GM12878 (cell line): ENCODE data around the gene TRIM8. TPM values are rescaled to one million over a fixed set of nuclear protein-coding genes. Genes with fewer than 3 reads are reported as not detected.

Source experiments
- ATAC-seq: fragments of 200-7000 bp; cut with Tn5 transposase; 3 replicates; pipeline ENCODE4 v1.9.1; 2020; ENCODE audit warnings: mild to moderate bottlenecking, moderate library complexity
- BruUV-seq: library from RNA; stranded (reverse); fragments of 400-500 nt; replicated peaks from 2 replicates; lab custom pipeline; 2021; lab: Mats Ljungman, UMichigan
- CTCF ChIA-PET: fragments of 300-600 bp; sonication (Branson Sonifier 250); formaldehyde crosslinking; extraction: SDS; loops from one replicate; lab custom pipeline; 2021; ENCODE audit warnings: inconsistent platforms; lab: Yijun Ruan, JAX
- POLR2A ChIA-PET: fragments of 350-600 bp; formaldehyde crosslinking; extraction: SDS; loops from one replicate; lab custom pipeline; 2021; ENCODE audit warnings: inconsistent platforms; lab: Charles Lee
- RAD21 ChIA-PET: fragments of 300-600 bp; sonication (Branson Sonifier 250); formaldehyde crosslinking; loops from one replicate; lab custom pipeline; 2023; ENCODE audit warnings: antibody characterized with exemption; ENCODE audit not compliant: unreplicated experiment; lab: Charles Lee
- SMC1A ChIA-PET: fragments of 300-600 bp; sonication (Branson Sonifier 250); formaldehyde crosslinking; loops from one replicate; lab custom pipeline; 2023; ENCODE audit not compliant: unreplicated experiment, uncharacterized antibody; lab: Charles Lee
- DNase-seq: peaks from one replicate; pipeline ENCODE4 v3.0.0-alpha.2; 2011; ENCODE audit warnings: low read depth, low spot score
- FAIRE-seq: peaks from 3 replicates; lab custom pipeline; 2011; peaks lifted over from hg19 to GRCh38; lab: Jason Lieb, UNC
- H2AFZ ChIP-seq: 2 replicates; pipeline ENCODE4 v1.6.0; 2011; ENCODE audit warnings: low read depth, low read length, control low read depth; ENCODE audit not compliant: control insufficient read depth
- H3K27ac ChIP-seq: 2 replicates; pipeline ENCODE4 v1.5.1; 2011; ENCODE audit warnings: control low read depth; ENCODE audit not compliant: control insufficient read depth, insufficient read depth
- H3K27me3 ChIP-seq, 2 experiments: replicated peaks in 1 of 2; 2 replicates each; pipeline versions ENCODE4 v1.6.0 to v1.6.1; 2011; ENCODE audit warnings: low read length in 1 of 2; ENCODE audit not compliant: control insufficient read depth in 2 of 2, insufficient read depth in 2 of 2
- H3K36me3 ChIP-seq, 2 experiments: 2 replicates each; pipeline ENCODE4 v1.5.1; 2011; ENCODE audit warnings: low read length in 1 of 2; ENCODE audit not compliant: control insufficient read depth in 2 of 2, insufficient read depth in 2 of 2
- H3K4me1 ChIP-seq: 2 replicates; pipeline ENCODE4 v1.6.1; 2011; ENCODE audit warnings: mild to moderate bottlenecking, low read length, moderate library complexity, mixed read lengths; ENCODE audit not compliant: control insufficient read depth, insufficient read depth
- H3K4me2 ChIP-seq: 2 replicates; pipeline ENCODE4 v1.6.0; 2011; ENCODE audit warnings: control low read depth; ENCODE audit not compliant: control insufficient read depth, insufficient read depth
- H3K4me3 ChIP-seq: fragments of 200-600 bp; sonication (generic); 2 replicates; pipeline ENCODE4 v1.5.1; 2016
- H3K79me2 ChIP-seq: 2 replicates; pipeline ENCODE4 v1.6.0; 2011; ENCODE audit warnings: low read length; ENCODE audit not compliant: control insufficient read depth, insufficient read depth
- H3K9ac ChIP-seq: 2 replicates; pipeline ENCODE4 v1.8.0; 2011; ENCODE audit warnings: low read length, control low read depth, mixed read lengths; ENCODE audit not compliant: control insufficient read depth, insufficient read depth
- H3K9me3 ChIP-seq: replicated peaks from 3 replicates; pipeline ENCODE4 v1.5.1; 2011; ENCODE audit warnings: mild to moderate bottlenecking, low read length; ENCODE audit not compliant: control insufficient read depth, insufficient read depth
- H4K20me1 ChIP-seq: 2 replicates; pipeline ENCODE4 v1.6.0; 2011; ENCODE audit not compliant: control insufficient read depth, insufficient read depth
- RAD21 ChIP-seq: IDR thresholded peaks from 2 replicates; pipeline ENCODE4 v1.6.1; 2011; ENCODE audit warnings: mild to moderate bottlenecking, low read depth, low read length, moderate library complexity; ENCODE audit not compliant: insufficient read depth
- RUNX3 ChIP-seq: IDR thresholded peaks from 2 replicates; pipeline ENCODE4 v1.6.1; 2012; ENCODE audit warnings: low read length, inconsistent platforms
- SMC3 ChIP-seq: IDR thresholded peaks from 2 replicates; pipeline ENCODE4 v1.6.1; 2011; ENCODE audit warnings: low read length, improper control_type of control experiment, borderline replicate concordance
- SRF ChIP-seq, 2 experiments: IDR thresholded peaks; 2 replicates each; pipeline ENCODE4 v1.6.1; 2011; ENCODE audit warnings: low read depth in 2 of 2, low read length in 2 of 2, mild to moderate bottlenecking in 1 of 2, moderate library complexity in 1 of 2
- ZBTB4 ChIP-seq: fragments of 450-650 bp; formaldehyde crosslinking; IDR thresholded peaks from 2 replicates; pipeline ENCODE4 v1.4.0; 2022; ENCODE audit warnings: mild to moderate bottlenecking, moderate library complexity
- WGBS: methylation state at CpG from one replicate; pipeline ENCODE4 v1.1.6; 2016; ENCODE audit warnings: low lambda C conversion rate; ENCODE audit not compliant: insufficient replicate concordance, insufficient coverage; ENCODE audit errors: missing lambda C conversion rate; 5-methylcytosine and 5-hydroxymethylcytosine counted together
- in situ Hi-C: fragments of 300-500 bp; cut with MboI; formaldehyde crosslinking; loops from 9 replicates; pipeline ENCODE4 v1.14.3; 2018; ENCODE audit warnings: mixed read lengths
- intact Hi-C: fragments of 100-400 bp; cut with micrococcal nuclease; formaldehyde crosslinking; loops from one replicate; pipeline ENCODE4 v1.14.2; 2022; ENCODE audit not compliant: unreplicated experiment
- polyA plus RNA-seq, 11 experiments: library from polyadenylated mRNA; depleted of rRNA in 4 of 11; unstranded in 6 of 11; stranded (reverse) in 5 of 11; fragments of >200 nt; fragmentation: Nextera tagmentation in 4 of 11; fragmentation: Illumina TruSeq in 1 of 11; extraction: Ambion mirVana in 4 of 11; extraction: Trizol in 1 of 11; gene quantifications; 1 replicate in 1 of 11; 2 replicates in 10 of 11; pipeline versions ENCODE4 v1.2.1 to v1.2.3, GENCODE V29; 2011 to 2016; ENCODE audit warnings: inconsistent platforms in 2 of 11, missing spikeins in 2 of 11, low read depth in 1 of 11
- total RNA-seq, 4 experiments: library from RNA; depleted of rRNA in 3 of 4; stranded (reverse); fragments of >200 nt in 3 of 4; fragmentation: Illumina TruSeq in 1 of 4; extraction: Trizol in 1 of 4; gene quantifications; 2 replicates each; pipeline versions ENCODE4 v1.2.1 to v1.2.3, GENCODE V29; 2013 to 2021
- TF ChIP-seq, protein P1 (sequence below), 3 experiments: IDR thresholded peaks in 2 of 3; conservative IDR thresholded peaks in 1 of 3; 2 replicates each; pipeline ENCODE4 v1.5.1; 2011; ENCODE audit warnings: low read depth in 3 of 3, low read length in 3 of 3, mild to moderate bottlenecking in 3 of 3, control low read depth in 2 of 3, moderate library complexity in 2 of 3, inconsistent platforms in 1 of 3, mixed read lengths in 1 of 3; ENCODE audit not compliant: control insufficient read depth in 2 of 3, insufficient read depth in 1 of 3; ENCODE audit errors: extremely low read depth in 1 of 3
- TF ChIP-seq, protein P2 (sequence below): fragments of 450-650 bp; formaldehyde crosslinking; IDR thresholded peaks from 2 replicates; pipeline ENCODE4 v1.4.0; 2020; ENCODE audit warnings: mild to moderate bottlenecking, moderate library complexity

Gene TRIM8
- total and polyA plus RNA-seq, 10 of the 15 experiments (the other 5 are each of a cell fraction or from before 2014, with no cell fraction given) = 7.9 to 53.2 (median 24.6) TPM

DNA sequence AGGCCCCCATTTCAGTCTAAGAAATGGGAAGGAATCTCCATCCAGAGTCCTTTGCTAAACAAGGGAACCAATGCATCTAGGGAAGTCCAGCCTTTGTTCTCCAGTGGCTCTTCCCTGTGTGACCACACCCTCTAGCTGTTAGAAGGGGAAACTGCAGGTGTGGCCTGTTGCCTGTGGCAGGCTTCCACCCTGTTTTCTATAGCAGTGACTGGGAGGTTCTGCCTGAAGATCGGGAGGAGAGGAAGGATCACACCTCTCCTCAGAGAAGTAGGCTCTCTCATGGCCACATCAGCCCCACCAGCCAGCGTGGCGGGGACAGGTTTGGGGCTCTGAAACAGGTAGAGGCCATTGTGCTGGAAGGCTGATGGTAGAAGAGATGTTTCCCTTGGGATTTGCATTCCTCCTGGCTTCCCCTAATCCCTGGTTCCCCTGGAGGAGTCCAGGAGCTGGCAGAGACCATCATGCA lies 47.7 kb upstream of the TRIM8 start:
- WGBS = 38% methylated on average over 3 of the region's 3 CpGs
- Histone ChIP-seq H3K27me3 (no peaks in the 10 kb centered on the region), H3K9me3 (no peaks in the 10 kb centered on the region), H3K79me2 (no peaks in the 10 kb centered on the region), H4K20me1 (no peaks in the 10 kb centered on the region), H3K36me3 (peaks cover 2 to 9% of the 10 kb centered on the region in 2 experiments; a peak in 2 of 4 replicates), H3K4me1 (no peaks in the 10 kb centered on the region), H3K4me2 (no peak overlapping the region), H2AFZ (no peak overlapping the region), H3K27ac (no peak overlapping the region), H3K9ac (no peak overlapping the region), H3K4me3 (no peak overlapping the region)
- DNase-seq (no peak), ATAC-seq (peak; percentile 91), FAIRE-seq (peak; percentile 66)
- ChIA-PET RAD21 (interaction anchor here (0.6 to 1.7 kb wide), 6 partner anchors 73 to 646 kb away, joined by 3 to 5 read pairs (median 4); partner anchors contain the start of gene SUFU), CTCF (interaction anchor here (0.6 to 6.3 kb wide), 19 partner anchors 9 to 367 kb away, joined by 3 to 40 read pairs (median 3); partner anchors contain the start of genes ACTR1A and SUFU), POLR2A (no interaction called here), SMC1A (interaction anchor here (1.2 to 1.6 kb wide), 3 partner anchors 12 to 117 kb away, joined by 3 to 5 read pairs (median 3); no protein-coding TSS in a partner anchor)
- peak; percentile 37; the same call in 1 of the 2 replicates for TF ChIP-seq RUNX3
- TF ChIP-seq SRF (IDR thresholded peaks at IDR 0.05; ENCODE audit: low read depth in 2 of 2, low read length in 2 of 2) = no peak
- TF ChIP-seq, protein P1, sequence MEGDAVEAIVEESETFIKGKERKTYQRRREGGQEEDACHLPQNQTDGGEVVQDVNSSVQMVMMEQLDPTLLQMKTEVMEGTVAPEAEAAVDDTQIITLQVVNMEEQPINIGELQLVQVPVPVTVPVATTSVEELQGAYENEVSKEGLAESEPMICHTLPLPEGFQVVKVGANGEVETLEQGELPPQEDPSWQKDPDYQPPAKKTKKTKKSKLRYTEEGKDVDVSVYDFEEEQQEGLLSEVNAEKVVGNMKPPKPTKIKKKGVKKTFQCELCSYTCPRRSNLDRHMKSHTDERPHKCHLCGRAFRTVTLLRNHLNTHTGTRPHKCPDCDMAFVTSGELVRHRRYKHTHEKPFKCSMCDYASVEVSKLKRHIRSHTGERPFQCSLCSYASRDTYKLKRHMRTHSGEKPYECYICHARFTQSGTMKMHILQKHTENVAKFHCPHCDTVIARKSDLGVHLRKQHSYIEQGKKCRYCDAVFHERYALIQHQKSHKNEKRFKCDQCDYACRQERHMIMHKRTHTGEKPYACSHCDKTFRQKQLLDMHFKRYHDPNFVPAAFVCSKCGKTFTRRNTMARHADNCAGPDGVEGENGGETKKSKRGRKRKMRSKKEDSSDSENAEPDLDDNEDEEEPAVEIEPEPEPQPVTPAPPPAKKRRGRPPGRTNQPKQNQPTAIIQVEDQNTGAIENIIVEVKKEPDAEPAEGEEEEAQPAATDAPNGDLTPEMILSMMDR (IDR thresholded peaks at IDR 0.05 in 2 of 3, conservative IDR thresholded peaks at IDR 0.05 in 1 of 3; ENCODE audit: control insufficient read depth in 2 of 3, extremely low read depth in 1 of 3, insufficient read depth in 1 of 3, low read depth in 3 of 3, low read length in 3 of 3) = peak; percentile 89 to 92 (median 89); a peak in 5 of 6 replicates
- TF ChIP-seq, protein P2, sequence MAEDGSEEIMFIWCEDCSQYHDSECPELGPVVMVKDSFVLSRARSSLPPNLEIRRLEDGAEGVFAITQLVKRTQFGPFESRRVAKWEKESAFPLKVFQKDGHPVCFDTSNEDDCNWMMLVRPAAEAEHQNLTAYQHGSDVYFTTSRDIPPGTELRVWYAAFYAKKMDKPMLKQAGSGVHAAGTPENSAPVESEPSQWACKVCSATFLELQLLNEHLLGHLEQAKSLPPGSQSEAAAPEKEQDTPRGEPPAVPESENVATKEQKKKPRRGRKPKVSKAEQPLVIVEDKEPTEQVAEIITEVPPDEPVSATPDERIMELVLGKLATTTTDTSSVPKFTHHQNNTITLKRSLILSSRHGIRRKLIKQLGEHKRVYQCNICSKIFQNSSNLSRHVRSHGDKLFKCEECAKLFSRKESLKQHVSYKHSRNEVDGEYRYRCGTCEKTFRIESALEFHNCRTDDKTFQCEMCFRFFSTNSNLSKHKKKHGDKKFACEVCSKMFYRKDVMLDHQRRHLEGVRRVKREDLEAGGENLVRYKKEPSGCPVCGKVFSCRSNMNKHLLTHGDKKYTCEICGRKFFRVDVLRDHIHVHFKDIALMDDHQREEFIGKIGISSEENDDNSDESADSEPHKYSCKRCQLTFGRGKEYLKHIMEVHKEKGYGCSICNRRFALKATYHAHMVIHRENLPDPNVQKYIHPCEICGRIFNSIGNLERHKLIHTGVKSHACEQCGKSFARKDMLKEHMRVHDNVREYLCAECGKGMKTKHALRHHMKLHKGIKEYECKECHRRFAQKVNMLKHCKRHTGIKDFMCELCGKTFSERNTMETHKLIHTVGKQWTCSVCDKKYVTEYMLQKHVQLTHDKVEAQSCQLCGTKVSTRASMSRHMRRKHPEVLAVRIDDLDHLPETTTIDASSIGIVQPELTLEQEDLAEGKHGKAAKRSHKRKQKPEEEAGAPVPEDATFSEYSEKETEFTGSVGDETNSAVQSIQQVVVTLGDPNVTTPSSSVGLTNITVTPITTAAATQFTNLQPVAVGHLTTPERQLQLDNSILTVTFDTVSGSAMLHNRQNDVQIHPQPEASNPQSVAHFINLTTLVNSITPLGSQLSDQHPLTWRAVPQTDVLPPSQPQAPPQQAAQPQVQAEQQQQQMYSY (CRISPR knock-in tag) = no peak
- no peak for TF ChIP-seq ZBTB4 (CRISPR knock-in tag)
- peak; percentile 72 for TF ChIP-seq RAD21
- peak; percentile 48 for TF ChIP-seq SMC3
- intact Hi-C loops = loop anchor here (5.0 kb wide), 1 partner anchor 94 kb away; the partner anchor contains the start of genes ACTR1A and SUFU
- in situ Hi-C loops = no loop called here
- BruUV-seq = no TSS peak
